Panc1 (cell line): ENCODE data around the gene TGM6.

Experiments used
- CTCF ChIP-seq: fragments of 450-650 bp; IDR thresholded peaks from 2 replicates; pipeline ENCODE4 v1.5.1; 2017; ENCODE audit warnings: mild to moderate bottlenecking
- REST ChIP-seq, 2 experiments: IDR thresholded peaks; 2 replicates each; pipeline ENCODE4 v1.6.1; 2011 to 2012; ENCODE audit warnings: low read depth in 2 of 2, control low read depth in 1 of 2, low read length in 1 of 2, mild to moderate bottlenecking in 1 of 2, moderate library complexity in 1 of 2; ENCODE audit not compliant: insufficient read depth in 1 of 2
- SIN3A ChIP-seq: IDR thresholded peaks from 2 replicates; pipeline ENCODE4 v1.6.1; 2012; ENCODE audit warnings: low read depth, mild to moderate bottlenecking, low read length, moderate library complexity, borderline replicate concordance; ENCODE audit not compliant: insufficient read depth
- TCF7L2 ChIP-seq: IDR thresholded peaks from 2 replicates; pipeline ENCODE4 v1.6.1; 2011; ENCODE audit warnings: mild to moderate bottlenecking, low read depth, low read length, inconsistent platforms

- no peak for TF ChIP-seq REST (IDR thresholded peaks at IDR 0.05; ENCODE audit: insufficient read depth in 1 of 2, low read depth in 2 of 2, low read length in 1 of 2)
- no peak for TF ChIP-seq TCF7L2
- TF ChIP-seq CTCF = no peak
- no peak for TF ChIP-seq SIN3A
Measured at GRCh38 chr20:2380601-2381000, at the start of gene TGM6.
